GDM1 (cell line): ENCODE results near the gene DDX60.
"Not testable (repeated sequence)": the region's sequence is repeated elsewhere in the genome, so short reads cannot be mapped to it uniquely, and the experiment has no call there.

Source experiments
- DNase-seq: peaks from one replicate; lab custom pipeline; 2025; lab: John Stamatoyannopoulos, UW

DDX60 gene

GRCh38 chr4:168318266-168318895, at the start of gene DDX60:
TSS of gene DDX60 (minus strand) at chr4:168318752. CDS start at chr4:168311259, 7,493 bp downstream.
- DNase-seq: peak; percentile 66

DNA sequence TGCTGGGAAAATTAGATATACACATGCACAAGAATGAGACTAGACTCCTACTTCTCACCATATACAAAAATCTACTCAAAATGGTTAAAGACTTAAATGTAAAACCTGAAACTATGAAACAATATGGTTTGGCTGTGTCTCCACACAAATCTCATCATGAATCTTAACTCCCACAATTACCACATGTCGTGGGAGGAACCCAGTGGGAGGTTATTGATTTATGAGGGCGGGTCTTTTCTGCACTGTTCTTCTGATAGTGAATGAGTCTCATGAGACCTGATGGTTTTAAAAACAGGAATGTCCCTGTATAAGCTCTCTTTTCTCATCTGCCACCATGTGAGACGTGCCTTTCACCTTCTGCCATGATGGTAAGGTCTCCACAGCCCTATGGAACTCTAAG, 48.5 kb upstream of the DDX60 start:
- no peak for DNase-seq

DNA sequence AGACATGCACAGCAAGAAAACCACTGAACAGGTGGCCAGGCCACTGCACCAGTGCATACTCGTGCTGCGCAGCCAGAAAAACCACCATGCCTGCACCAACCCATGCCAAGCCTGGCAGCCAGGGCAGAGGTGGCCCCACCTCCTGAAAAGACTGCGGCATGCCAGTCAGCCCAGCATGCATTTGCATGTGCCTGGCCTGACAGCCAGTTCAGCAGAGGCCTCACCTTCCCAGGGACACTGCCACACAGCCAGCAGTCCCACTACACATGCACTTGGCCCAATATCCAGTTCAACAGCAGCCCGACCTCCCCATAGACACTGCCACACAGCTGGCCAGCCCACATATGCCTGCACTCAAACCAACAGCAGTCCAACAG, 43.5 kb upstream of the DDX60 start:
- DNase-seq: no peak

GRCh38 chr4:168361365-168362024, 42.9 kb upstream of the DDX60 start:
- DNase-seq: no peak

DNA sequence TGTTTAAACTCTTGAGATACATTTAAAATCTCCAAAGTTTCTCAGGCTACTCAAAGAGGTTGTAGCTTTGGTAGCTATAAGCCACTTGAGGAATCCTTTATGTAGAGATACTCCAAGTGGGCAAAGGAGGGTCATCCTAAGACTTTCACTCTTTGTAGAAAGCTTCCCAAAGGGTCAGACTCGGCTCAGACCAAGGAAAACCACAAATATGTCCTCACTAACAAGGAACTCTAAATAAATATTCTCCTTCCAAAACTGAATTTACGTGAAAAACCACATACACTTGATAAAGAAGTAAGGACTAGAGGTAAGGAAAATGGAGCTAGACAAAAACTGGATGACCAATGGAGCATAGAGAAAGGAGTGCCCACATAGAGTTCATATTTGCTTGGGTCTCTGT, 41.7 kb upstream of the DDX60 start:
- DNase-seq: no peak

DNA sequence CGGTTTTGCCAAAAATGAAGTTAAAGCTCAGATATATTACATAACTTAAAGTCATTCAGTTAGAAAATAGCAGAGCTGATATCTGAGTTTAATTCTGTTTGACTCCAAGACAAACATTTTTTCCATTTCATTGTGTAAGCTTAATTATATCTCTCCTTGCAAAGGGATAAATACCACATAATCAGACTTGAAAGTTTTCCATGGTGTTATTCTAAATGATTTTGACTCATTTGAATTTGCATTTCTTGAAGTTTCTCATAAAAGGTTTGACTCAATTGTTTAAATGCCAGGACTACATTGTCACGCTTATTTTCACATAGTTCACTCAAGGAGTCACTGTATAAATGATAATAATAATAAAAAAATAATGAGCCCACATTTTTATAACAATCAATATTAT, 39.4 kb upstream of the DDX60 start:
- no peak for DNase-seq

GRCh38 chr4:168353746-168354145, 35.2 kb upstream of the DDX60 start:
- DNase-seq: no peak

- DNase-seq: no peak
Measured at GRCh38 chr4:168337550-168337940, 19.0 kb upstream of the DDX60 start.

DNA sequence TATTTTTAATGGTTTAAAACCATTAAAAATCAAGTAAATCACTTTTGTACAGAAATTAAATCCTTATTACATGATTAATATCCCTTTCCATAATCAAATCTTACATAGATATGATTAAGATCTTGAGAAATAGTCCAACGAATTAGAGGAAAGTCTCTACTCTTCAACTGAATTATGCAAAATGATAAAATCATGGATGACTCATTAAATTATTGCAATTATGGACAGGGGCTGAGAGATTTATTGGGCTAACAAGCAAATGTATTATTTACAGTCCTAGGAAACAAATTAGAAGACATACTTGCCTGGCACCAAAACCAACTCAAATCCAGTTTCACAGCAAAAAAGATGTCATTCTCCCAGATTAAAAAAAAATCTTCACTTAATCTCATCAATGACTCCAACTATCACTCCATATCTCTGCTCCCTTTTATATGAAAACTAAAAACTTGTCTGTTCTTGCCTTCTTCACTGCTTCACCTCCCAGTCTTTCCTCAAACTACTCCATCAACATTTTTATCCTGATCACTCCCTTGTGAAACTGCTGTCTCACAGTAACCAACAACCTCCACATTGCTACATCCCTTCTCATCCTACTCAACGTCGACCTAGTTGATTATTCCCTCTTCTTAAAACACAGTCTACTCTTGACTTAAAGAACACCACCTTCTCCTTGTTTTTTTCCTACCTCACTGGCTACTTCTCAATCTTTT, 18.4 kb upstream of the DDX60 start:
- DNase-seq: no peak

GRCh38 chr4:168335621-168336020, 17.1 kb upstream of the DDX60 start:
- no peak for DNase-seq

DNA sequence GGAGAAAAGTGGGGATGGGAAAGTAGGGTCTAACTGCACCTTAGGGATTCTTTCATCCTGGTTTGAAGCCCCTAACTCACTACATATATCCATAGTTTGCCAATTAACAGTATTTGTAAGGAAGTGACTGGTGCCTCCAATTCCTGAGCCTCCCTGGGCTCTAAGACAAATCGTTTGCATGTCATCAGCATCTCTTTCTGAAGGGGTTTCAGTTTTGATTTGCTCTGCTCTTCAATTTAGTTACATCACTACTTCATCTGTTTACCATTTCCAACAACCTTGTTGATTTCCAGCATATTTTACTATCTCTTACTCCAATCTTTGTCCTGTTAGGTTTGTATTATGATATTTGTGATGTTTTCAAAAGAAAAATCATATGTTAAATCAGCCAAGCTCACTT, 15.5 kb upstream of the DDX60 start:
- DNase-seq: no peak

DNA sequence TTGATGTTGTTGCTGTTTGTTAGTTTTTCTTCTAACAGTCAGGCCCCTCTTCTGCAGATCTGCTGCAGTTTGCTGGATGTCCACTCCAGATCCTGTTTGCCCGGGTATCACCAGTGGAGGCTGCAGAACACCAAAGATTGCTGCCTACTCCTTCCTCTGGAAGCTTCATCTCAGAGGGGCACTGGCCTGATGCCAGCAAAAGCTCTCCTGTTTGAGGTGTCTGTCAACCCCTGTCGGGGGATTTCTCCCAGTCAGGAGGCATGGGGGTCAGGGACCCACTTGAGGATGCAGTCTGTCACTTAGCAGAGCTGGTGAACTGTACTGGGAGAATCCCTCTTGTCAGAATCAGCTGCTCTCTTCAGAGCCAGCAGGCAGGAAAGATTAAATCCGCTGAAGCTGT, 12.0 kb upstream of the DDX60 start:
- not testable (repeated sequence) for DNase-seq

GRCh38 chr4:168325591-168325990, 7.0 kb upstream of the DDX60 start:
- no peak for DNase-seq

DNA sequence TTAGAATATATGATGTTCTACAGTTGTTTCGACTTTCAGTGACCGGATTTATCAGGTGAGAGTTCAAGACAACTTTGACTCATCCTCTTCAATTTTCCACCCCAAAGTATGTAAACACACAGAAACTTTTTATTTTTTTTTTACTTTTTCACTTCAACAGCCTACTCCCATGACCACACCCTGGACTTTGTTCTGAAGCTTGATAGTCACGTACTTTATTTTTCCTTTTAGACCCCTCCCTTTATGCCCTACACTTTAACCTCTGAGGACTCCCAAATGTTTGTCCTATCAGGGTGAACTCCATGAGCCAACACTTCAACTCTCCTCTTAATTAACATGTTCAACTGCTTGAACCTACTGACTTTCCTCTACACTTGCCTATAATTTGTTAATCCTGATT, 2.5 kb upstream of the DDX60 start:
- no peak for DNase-seq

- DNase-seq: no peak
Measured at GRCh38 chr4:168319486-168320019, 1.0 kb upstream of the DDX60 start.

- no peak for DNase-seq
Measured at GRCh38 chr4:168317621-168318020, 931 bp downstream of the DDX60 start.

GRCh38 chr4:168309781-168310180, 8.8 kb downstream of the DDX60 start:
- DNase-seq: no peak

DNA sequence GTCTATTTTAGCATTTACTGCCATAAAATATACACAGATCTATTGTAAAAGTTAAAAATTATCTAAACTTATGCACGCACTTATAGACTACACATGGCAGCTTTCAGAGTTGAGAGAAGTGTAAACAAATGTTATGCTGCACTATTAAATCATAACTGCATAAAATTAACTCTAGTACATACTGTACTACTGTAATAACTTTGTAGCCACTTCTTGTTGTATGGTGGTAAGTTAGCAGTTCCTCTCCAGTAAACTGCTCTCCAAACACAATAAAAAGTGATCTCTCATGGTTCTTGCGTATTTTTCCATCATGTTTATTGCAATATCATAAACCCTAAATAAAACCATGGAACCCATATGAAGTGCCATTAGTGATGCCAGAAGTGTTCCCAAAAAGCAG, 9.6 kb downstream of the DDX60 start:
- DNase-seq: no peak

- DNase-seq: no peak
Measured at GRCh38 chr4:168306476-168306875, 12.1 kb downstream of the DDX60 start.

DNA sequence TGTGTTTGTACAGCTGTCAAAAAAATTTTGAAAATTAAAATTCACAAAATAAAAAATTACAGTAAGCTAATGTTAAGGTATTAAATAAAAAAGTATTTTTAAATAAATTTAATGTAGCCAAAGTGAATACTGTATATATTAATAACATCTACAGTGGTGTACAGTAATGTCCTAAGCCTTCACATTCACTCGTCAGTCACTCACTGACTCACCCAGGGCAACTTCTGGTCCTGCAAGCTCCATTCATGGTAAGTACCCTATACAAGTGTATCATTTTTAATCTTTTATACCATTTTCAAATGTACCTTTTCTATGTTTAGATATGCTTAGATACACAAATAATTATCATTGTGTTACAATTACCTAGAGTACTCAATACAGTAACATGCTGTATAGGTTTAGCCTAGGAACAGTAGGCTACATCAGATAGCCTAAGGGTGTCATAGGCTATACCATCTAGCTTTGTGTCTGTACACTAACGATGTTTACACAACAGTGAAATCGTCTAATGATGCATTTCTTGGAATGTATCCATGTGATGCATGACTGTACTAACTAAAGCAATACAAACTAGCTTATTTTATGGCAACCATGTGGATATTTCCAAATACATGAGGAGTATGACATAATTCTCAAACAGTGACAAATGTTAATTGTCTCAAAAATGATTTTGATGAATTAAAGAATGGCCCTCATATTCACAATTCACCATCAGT, 13.7 kb downstream of the DDX60 start:
- DNase-seq: no peak

DNA sequence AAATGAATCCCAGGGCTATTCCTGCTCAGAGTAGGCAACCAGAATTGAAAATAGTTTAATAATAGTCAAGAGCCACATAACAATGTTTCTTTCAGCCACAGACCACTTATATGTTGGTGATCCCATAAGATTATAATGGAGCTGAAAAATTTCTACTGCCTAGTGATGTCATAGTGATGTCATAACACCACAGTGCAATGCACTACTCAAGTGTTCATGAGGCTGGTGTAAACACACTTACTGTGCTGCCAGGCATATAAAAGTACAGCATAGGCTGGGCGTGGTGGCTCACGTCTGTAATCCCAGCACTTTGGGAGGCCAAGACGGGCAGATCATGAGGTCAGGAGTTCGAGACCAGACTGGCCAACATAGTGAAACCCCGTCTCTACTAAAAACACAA, 15.1 kb downstream of the DDX60 start:
- not testable (repeated sequence) for DNase-seq

- DNase-seq: no peak
Measured at GRCh38 chr4:168293386-168293975, 25.1 kb downstream of the DDX60 start.
